Activated naive CD4-positive, alpha-beta T cell treated with anti-CD3 and anti-CD28 coated beads for 36 hours (primary cell): ENCODE measurements around the gene SAPCD2. TPM values are rescaled to one million over a fixed set of nuclear protein-coding genes. Genes with fewer than 3 reads are reported as not detected.
"Not testable (repeated sequence)": the region's sequence is repeated elsewhere in the genome, so short reads cannot be mapped to it uniquely, and the experiment has no call there.

Experiments
- CTCF ChIA-PET: fragments of 350-600 bp; sonication (Branson Sonifier 250); formaldehyde crosslinking; loops from one replicate; lab custom pipeline; 2021; ENCODE audit warnings: antibody characterized with exemption; lab: Charles Lee
- DNase-seq: peaks from one replicate; pipeline ENCODE4 v3.0.0-alpha.2; 2020
- H3K27ac Mint-ChIP-seq: one replicate; pipeline ENCODE4 v1.8.0; 2021; ENCODE audit warnings: mild to moderate bottlenecking, mixed read lengths
- H3K27me3 Mint-ChIP-seq: one replicate; pipeline ENCODE4 v1.8.0; 2021; ENCODE audit warnings: low read depth, mixed read lengths
- H3K36me3 Mint-ChIP-seq: one replicate; pipeline ENCODE4 v1.8.0; 2021; ENCODE audit warnings: low read depth, mixed read lengths
- H3K4me1 Mint-ChIP-seq: one replicate; pipeline ENCODE4 v1.8.0; 2021; ENCODE audit warnings: low read depth, mixed read lengths
- H3K4me3 Mint-ChIP-seq: one replicate; pipeline ENCODE4 v1.8.0; 2021; ENCODE audit warnings: mild to moderate bottlenecking, moderate library complexity, mixed read lengths
- H3K9me3 Mint-ChIP-seq: one replicate; pipeline ENCODE4 v1.8.0; 2021; ENCODE audit warnings: mixed read lengths
- intact Hi-C: fragments of 100-400 bp; cut with micrococcal nuclease; formaldehyde crosslinking; loops from one replicate; pipeline ENCODE4 v1.15.1; 2023
- total RNA-seq, 2 experiments: library from RNA; stranded (reverse); gene quantifications; one replicate each; pipeline ENCODE4 v1.2.3, GENCODE V29; 2021

SAPCD2 gene
- total RNA-seq, 2 experiments from 2014 or later = 3.8 to 3.9 TPM

DNA sequence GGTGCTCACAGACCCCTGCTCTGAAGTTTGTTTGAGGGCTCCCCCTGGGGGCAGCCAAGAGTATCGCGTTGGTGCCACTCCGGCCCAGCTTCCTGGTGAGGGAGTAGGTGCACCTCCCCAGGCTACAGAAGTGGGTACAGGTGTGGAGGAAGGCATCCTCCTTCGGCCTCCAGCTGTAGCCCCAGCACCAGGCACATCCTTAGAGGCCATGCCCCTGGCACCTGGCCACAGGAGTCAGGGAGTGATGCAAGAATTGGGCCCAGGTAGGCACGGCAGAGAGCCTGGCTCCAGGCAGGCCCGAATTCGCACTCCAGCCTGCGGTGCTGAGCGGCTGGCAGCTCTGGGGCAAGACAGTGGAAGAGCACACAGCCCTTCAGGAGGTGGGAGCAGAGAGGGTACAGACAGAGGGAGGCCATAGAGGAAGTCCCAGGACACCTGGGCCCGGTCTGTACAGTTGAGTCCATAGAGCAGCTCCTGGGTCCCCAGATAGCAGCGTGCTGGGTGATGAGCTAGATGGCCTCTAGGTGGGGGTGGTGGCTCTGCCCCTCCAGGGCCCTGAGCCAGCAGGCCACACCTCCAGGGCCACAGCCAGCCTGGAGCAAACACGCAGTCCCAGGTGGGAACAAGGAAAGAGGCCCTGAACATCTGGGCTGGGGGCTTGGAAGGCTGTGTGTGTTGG is 2.4 kb downstream of the SAPCD2 start:
- Mint-ChIP-seq H3K27ac (no peak overlapping the region), H3K4me3 (no peak overlapping the region), H3K4me1 (peaks cover 11% of the 10 kb centered on the region), H3K27me3 (peaks cover 3% of the 10 kb centered on the region), H3K9me3 (no peaks in the 10 kb centered on the region), H3K36me3 (no peaks in the 10 kb centered on the region)
- intact Hi-C loops = loop anchor here (1.0 to 5.0 kb wide), 2 partner anchors 22 to 41 kb away; partner anchors contain the start of genes ABCA2 and NPDC1
- CTCF ChIA-PET = interaction anchor here (0.6 to 9.0 kb wide), 22 partner anchors 9 to 484 kb away, joined by 3 to 66 read pairs (median 5); partner anchors contain the start of genes ABCA2, AJM1, CYSRT1 and DPP7
- peak; percentile 88 for DNase-seq

- peaks cover 11% of the 10 kb centered on the region for H3K4me1 Mint-ChIP-seq
- no peak overlapping the region for H3K27ac Mint-ChIP-seq
- intact Hi-C loops = loop anchor here (5.0 kb wide), 1 partner anchor 39 kb away; the partner anchor contains the start of gene ABCA2
- H3K27me3 Mint-ChIP-seq = peaks cover 3% of the 10 kb centered on the region
- DNase-seq = no peak
- H3K36me3 Mint-ChIP-seq = no peaks in the 10 kb centered on the region
- CTCF ChIA-PET = interaction anchor here (0.6 to 9.0 kb wide), 10 partner anchors 9 to 335 kb away, joined by 3 to 66 read pairs (median 9); partner anchors contain the start of genes ABCA2, MAN1B1, NPDC1 and UAP1L1
- H3K4me3 Mint-ChIP-seq = no peak overlapping the region
- H3K9me3 Mint-ChIP-seq = no peaks in the 10 kb centered on the region
These were observed 4.1 kb downstream of the SAPCD2 start for GRCh38 chr9:137066096-137066861.

- Mint-ChIP-seq H3K4me3 (no peak overlapping the region), H3K9me3 (no peaks in the 10 kb centered on the region), H3K27me3 (peaks cover 3% of the 10 kb centered on the region), H3K4me1 (peaks cover 7% of the 10 kb centered on the region), H3K27ac (no peak overlapping the region), H3K36me3 (no peaks in the 10 kb centered on the region)
- DNase-seq = no peak
- CTCF ChIA-PET = interaction anchor here (0.6 to 9.0 kb wide), 9 partner anchors 8 to 195 kb away, joined by 3 to 66 read pairs (median 13); partner anchors contain the start of genes ABCA2, MAN1B1, NPDC1 and UAP1L1
- intact Hi-C loops = loop anchor here (5.0 kb wide), 1 partner anchor 38 kb away; the partner anchor contains the start of gene ABCA2
These were observed 4.9 kb downstream of the SAPCD2 start for GRCh38 chr9:137065336-137065967.

DNA sequence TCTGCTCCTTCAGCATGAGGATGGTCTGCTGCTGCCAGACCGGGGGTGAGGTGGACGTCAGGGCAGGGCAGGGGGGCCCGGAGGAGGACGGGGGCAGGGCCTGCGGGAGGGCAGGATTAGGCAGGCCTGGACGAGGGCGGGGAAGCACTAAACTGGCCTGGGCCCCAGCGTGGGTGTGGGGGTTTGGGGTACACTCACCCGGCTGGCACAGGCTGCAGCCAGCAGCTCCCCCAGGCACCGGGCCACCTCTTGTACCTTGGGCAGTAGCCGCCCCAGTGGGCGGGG is 5.5 kb downstream of the SAPCD2 start:
- H3K4me3 Mint-ChIP-seq = no peak overlapping the region
- CTCF ChIA-PET = interaction anchor here (0.6 to 9.0 kb wide), 5 partner anchors 12 to 36 kb away, joined by 5 to 66 read pairs (median 34); partner anchors contain the start of genes ABCA2 and NPDC1
- no peaks in the 10 kb centered on the region for H3K9me3 Mint-ChIP-seq
- peaks cover 7% of the 10 kb centered on the region for H3K4me1 Mint-ChIP-seq
- H3K27ac Mint-ChIP-seq = no peak overlapping the region
- no peak for DNase-seq
- intact Hi-C loops = loop anchor here (5.0 kb wide), 1 partner anchor 38 kb away; the partner anchor contains the start of gene ABCA2
- peaks cover 3% of the 10 kb centered on the region for H3K27me3 Mint-ChIP-seq
- no peaks in the 10 kb centered on the region for H3K36me3 Mint-ChIP-seq

- DNase-seq = peak; percentile 61
- H3K9me3 Mint-ChIP-seq = no peaks in the 10 kb centered on the region
- no peak overlapping the region for H3K27ac Mint-ChIP-seq
- intact Hi-C loops = no loop called here
- H3K4me1 Mint-ChIP-seq = peaks cover 7% of the 10 kb centered on the region
- H3K27me3 Mint-ChIP-seq = peaks cover 3% of the 10 kb centered on the region
- H3K4me3 Mint-ChIP-seq = no peak overlapping the region
- no peaks in the 10 kb centered on the region for H3K36me3 Mint-ChIP-seq
- CTCF ChIA-PET = interaction anchor here (0.7 to 9.0 kb wide), 12 partner anchors 8 to 276 kb away, joined by 3 to 66 read pairs (median 5); partner anchors contain the start of genes ABCA2 and NPDC1
These were observed 6.1 kb downstream of the SAPCD2 start for GRCh38 chr9:137064027-137064879.

DNA sequence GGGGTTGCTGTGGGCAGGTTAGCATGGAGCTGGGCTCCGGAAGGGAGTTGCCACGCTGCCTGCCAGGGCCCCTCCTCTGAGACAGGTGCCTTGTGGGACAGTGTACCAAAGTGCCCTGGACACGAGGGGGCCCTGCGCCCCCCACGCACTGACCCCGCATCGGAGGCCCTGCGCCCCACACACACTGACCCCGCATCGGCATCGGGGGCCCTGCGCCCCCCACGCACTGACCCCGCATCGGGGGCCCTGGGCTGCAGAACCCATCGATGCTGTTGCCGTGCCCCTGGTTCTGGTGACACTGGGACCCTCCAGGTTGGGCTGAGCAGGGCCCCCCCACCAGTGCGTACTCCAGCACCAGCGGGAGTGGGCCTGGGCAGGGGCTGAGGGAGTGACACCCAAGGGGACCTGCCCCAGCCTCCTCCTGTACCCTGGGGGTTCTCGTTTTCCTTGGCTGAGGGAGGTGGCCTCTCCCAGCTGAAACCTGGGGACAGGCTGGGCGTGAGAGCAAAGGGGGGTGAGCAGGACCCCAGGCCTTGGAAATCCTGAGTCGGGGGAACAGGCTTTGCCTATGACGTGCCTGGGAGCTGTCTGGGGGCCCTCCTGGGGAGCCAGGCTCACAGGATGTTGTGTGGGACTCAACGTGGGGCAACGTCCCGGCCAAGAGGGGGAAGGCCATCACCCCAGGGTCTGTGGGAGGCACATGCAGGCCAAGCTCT is 6.9 kb downstream of the SAPCD2 start:
- Mint-ChIP-seq H3K27me3 (peaks cover 3% of the 10 kb centered on the region), H3K36me3 (no peaks in the 10 kb centered on the region), H3K4me3 (no peak overlapping the region), H3K9me3 (no peaks in the 10 kb centered on the region), H3K27ac (no peak overlapping the region), H3K4me1 (peaks cover 7% of the 10 kb centered on the region)
- CTCF ChIA-PET = interaction anchor here (0.7 to 9.0 kb wide), 12 partner anchors 7 to 275 kb away, joined by 3 to 66 read pairs (median 5); partner anchors contain the start of genes ABCA2 and NPDC1
- DNase-seq = no peak
- intact Hi-C loops = no loop called here

- H3K27me3 Mint-ChIP-seq, intact Hi-C loops, H3K9me3 Mint-ChIP-seq, H3K4me1 Mint-ChIP-seq, DNase-seq, H3K36me3 Mint-ChIP-seq, H3K4me3 Mint-ChIP-seq, H3K27ac Mint-ChIP-seq: not testable (repeated sequence)
- CTCF ChIA-PET = interaction anchor here (1.2 to 3.0 kb wide), 5 partner anchors 10 to 275 kb away, joined by 3 to 34 read pairs (median 5); partner anchors contain the start of gene NPDC1
These were observed 7.6 kb downstream of the SAPCD2 start for GRCh38 chr9:137062798-137063197.

DNA sequence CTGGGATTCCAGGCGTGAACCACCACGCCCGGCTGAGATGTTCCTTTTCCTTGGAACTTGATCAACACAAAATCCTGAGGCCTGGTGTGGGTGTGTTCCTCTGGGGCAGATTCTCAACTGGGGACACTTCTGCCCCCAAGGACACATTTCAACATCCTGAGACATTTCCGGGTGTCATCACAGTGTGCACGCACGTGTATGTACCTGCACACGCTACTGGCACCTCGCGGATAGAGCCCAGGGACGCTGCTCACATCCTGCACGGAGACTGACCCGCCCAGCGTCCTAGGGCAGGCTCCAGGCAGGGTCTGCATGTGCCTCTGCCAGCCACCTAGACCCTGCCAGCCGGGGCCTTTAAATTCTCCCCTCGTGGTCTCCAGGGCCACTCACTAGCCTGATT is 8.0 kb downstream of the SAPCD2 start:
- no peaks in the 10 kb centered on the region for H3K27me3 Mint-ChIP-seq
- no peaks in the 10 kb centered on the region for H3K36me3 Mint-ChIP-seq

DNA sequence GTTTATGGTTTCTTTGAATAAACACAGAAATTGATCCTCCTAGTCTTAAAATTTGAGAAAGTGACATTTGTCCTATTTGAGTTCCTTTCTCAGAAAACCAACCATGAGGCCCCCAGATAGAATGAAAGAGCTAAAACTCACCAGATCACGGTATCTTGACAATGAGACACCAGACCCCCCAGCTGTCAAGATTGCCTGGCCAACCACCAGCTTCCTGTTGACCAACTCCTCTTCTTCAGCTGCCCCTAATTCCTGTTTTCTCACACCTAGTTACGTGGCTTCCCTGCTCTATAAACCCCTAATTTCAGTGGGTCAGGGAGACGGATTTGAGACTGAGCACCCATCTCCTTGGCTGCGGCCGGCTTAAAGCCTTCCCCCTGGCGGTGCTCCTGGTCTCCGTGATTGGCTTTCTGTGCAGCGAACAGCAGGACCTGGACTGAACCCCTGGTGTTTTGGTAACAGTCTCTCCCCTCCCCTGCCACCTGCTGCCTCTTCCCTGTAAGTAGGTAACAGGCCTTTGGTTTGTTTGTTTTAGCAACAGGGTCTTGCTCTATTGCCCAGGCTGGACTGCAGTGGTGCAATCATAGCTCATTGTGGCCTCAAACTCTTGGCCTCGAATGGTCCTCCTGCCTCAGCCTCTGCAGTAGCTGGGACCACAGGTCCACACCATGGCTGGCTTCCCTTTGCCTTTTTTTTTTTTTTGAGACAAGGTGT is 11.7 kb downstream of the SAPCD2 start:
- Mint-ChIP-seq H3K4me1 (no peaks in the 10 kb centered on the region), H3K27me3 (no peaks in the 10 kb centered on the region)
- no peak for DNase-seq

More for the DNA sequence above, 8.0 kb downstream of the SAPCD2 start:
- DNase-seq = no peak
- CTCF ChIA-PET = interaction anchor here (2.6 to 3.0 kb wide), 2 partner anchors 10 to 15 kb away, joined by 9 to 34 read pairs; partner anchors contain the start of gene NPDC1
- intact Hi-C loops = no loop called here
- Mint-ChIP-seq H3K9me3 (no peaks in the 10 kb centered on the region), H3K4me3 (no peak overlapping the region), H3K4me1 (peaks cover 2% of the 10 kb centered on the region), H3K27ac (no peak overlapping the region)

DNA sequence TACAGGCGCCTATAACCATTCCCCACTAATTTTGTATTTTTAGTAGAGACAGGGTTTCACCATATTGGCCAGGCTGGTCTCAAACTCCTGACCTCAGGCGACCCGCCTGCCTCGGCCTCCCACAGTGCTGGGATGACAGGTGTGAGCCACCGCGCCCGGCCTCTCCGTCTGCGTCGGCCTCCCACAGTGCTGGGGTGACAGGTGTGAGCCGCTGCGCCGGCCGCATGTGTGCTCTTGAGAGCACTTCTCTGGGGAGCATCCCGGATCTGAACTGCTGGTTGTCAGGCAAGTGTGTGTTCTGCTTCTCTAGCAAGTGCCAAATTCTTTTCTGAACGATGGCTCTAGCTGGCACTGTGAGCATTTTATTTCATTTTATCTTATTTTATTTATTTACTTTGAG is 12.8 kb downstream of the SAPCD2 start:
- intact Hi-C loops = no loop called here
- Mint-ChIP-seq H3K4me1 (no peaks in the 10 kb centered on the region), H3K9me3 (no peaks in the 10 kb centered on the region), H3K36me3 (no peaks in the 10 kb centered on the region), H3K4me3 (no peak overlapping the region), H3K27ac (no peak overlapping the region), H3K27me3 (peaks cover 2% of the 10 kb centered on the region)
- CTCF ChIA-PET = interaction anchor here (0.9 to 4.7 kb wide), 3 partner anchors 9 to 13 kb away, joined by 5 to 17 read pairs (median 15); partner anchors contain the start of gene SAPCD2
- DNase-seq = no peak

More for the DNA sequence above, 11.7 kb downstream of the SAPCD2 start:
- CTCF ChIA-PET = interaction anchor here (1.1 to 4.7 kb wide), 4 partner anchors 10 to 23 kb away, joined by 3 to 17 read pairs (median 14); partner anchors contain the start of gene SAPCD2
- intact Hi-C loops = no loop called here
- Mint-ChIP-seq H3K36me3 (no peaks in the 10 kb centered on the region), H3K9me3 (no peaks in the 10 kb centered on the region), H3K27ac (no peak overlapping the region), H3K4me3 (no peak overlapping the region)
